Smooth muscle cell of the brain vasculature (primary cell): ENCODE measurements around the gene TMEM94.
A peak's percentile ranks its signal among the peaks of the same experiment; 100 is the strongest.
"Not testable (repeated sequence)": the region's sequence is repeated elsewhere in the genome, so short reads cannot be mapped to it uniquely, and the experiment has no call there.

Source experiments
- DNase-seq: peaks from one replicate; pipeline ENCODE4 v3.0.0-alpha.2; 2012; ENCODE audit warnings: low read depth, low spot score

The TMEM94 gene

GRCh38 chr17:75456417-75457046 is at the start of gene TMEM94:
Gene TMEM94, plus strand, starts transcription at chr17:75456635. Its CDS starts 15,271 bp downstream, at chr17:75471906.
- peak; percentile 96 for DNase-seq

- no peak for DNase-seq
Observed at GRCh38 chr17:75407655-75408352, 48.6 kb upstream of the TMEM94 start.

GRCh38 chr17:75410141-75410540 is 46.3 kb upstream of the TMEM94 start:
- no peak for DNase-seq

GRCh38 chr17:75411328-75412067 is 44.9 kb upstream of the TMEM94 start:
- DNase-seq = no peak

GRCh38 chr17:75412455-75413317 is 43.7 kb upstream of the TMEM94 start:
- no peak for DNase-seq

- DNase-seq = no peak
Observed at GRCh38 chr17:75414488-75414887, 41.9 kb upstream of the TMEM94 start.

GRCh38 chr17:75416006-75416405 is 40.4 kb upstream of the TMEM94 start:
- DNase-seq = no peak

- no peak for DNase-seq
Observed at GRCh38 chr17:75417054-75417580, 39.3 kb upstream of the TMEM94 start.

- DNase-seq = no peak
Observed at GRCh38 chr17:75418531-75418930, 37.9 kb upstream of the TMEM94 start.

GRCh38 chr17:75428543-75429469 is 27.6 kb upstream of the TMEM94 start:
- DNase-seq = no peak

GRCh38 chr17:75430159-75430974 is 26.1 kb upstream of the TMEM94 start:
- peak; percentile 4 for DNase-seq

GRCh38 chr17:75433218-75433783 is 23.1 kb upstream of the TMEM94 start:
- DNase-seq = no peak

GRCh38 chr17:75434433-75434832 is 22.0 kb upstream of the TMEM94 start:
- not testable (repeated sequence) for DNase-seq

- DNase-seq = not testable (repeated sequence)
Observed at GRCh38 chr17:75437404-75437803, 19.0 kb upstream of the TMEM94 start.

- DNase-seq = no peak
Observed at GRCh38 chr17:75439287-75439686, 17.1 kb upstream of the TMEM94 start.

- DNase-seq = no peak
Observed at GRCh38 chr17:75440738-75441448, 15.5 kb upstream of the TMEM94 start.

- no peak for DNase-seq
Observed at GRCh38 chr17:75442168-75443103, 14.0 kb upstream of the TMEM94 start.
